HEK293T (cell line): Measurements from ENCODE around the gene MACROD1.

Experiments used
- SP1 ChIP-seq: fragments of 450-650 bp; IDR thresholded peaks from 2 replicates; pipeline ENCODE4 v1.6.1; 2017
- ZNF384 ChIP-seq: fragments of 450-650 bp; IDR thresholded peaks from 2 replicates; pipeline ENCODE4 v1.6.1; 2016

DNA sequence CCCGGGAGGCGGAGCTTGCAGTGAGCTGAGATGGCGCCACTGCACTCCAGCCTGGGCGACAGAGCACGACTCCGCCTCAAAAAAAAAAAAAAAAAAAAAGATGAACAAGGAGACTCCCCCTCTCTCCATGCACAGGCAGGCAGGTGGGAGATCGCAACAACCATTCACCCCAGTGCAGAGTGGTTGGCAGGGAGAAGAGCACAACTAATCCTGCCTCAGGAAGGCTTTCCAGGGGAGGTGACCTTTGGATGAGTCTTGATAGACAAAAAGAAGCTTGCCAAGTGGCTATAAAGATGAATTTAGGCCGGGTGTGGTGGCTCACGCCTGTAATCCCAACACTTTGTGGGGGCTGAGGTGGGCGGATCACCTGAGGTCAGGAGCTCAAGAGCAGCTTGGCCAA, 100.2 kb downstream of the MACROD1 start:
- TF ChIP-seq ZNF384 (no peak), SP1 (no peak)
